IMR-90 (cell line): ENCODE results near the gene SLIT1. TPM values are rescaled to one million over a fixed set of nuclear protein-coding genes. Genes with fewer than 3 reads are reported as not detected.

ENCODE experiments used
- ATAC-seq: fragments of 200-7000 bp; cut with Tn5 transposase; 2 replicates; pipeline ENCODE4 v1.9.1; 2020; ENCODE audit warnings: low read depth, mild to moderate bottlenecking, moderate library complexity
- BruUV-seq: library from RNA; stranded (reverse); fragments of 400-500 nt; replicated peaks from 2 replicates; lab custom pipeline; 2021; lab: Mats Ljungman, UMichigan
- CTCF ChIA-PET: fragments of 300-600 bp; formaldehyde crosslinking; extraction: SDS; loops from one replicate; lab custom pipeline; 2021; ENCODE audit warnings: antibody characterized with exemption; lab: Yijun Ruan, JAX
- POLR2A ChIA-PET: fragments of 300-600 bp; sonication (Branson Sonifier 250); formaldehyde crosslinking; loops from one replicate; lab custom pipeline; 2022; ENCODE audit warnings: antibody characterized with exemption; ENCODE audit not compliant: unreplicated experiment; lab: Charles Lee
- DNase-seq: peaks from one replicate; pipeline ENCODE4 v3.0.0; 2013
- H2AFZ ChIP-seq: replicated peaks from 2 replicates; pipeline ENCODE3; 2013; ENCODE audit warnings: low read length, mild to moderate bottlenecking; ENCODE audit not compliant: poor library complexity
- H2AK5ac ChIP-seq: 2 replicates; pipeline ENCODE4 v1.6.1; 2013; ENCODE audit warnings: low read depth, low read length, inconsistent platforms
- H2AK9ac ChIP-seq: replicated peaks from 2 replicates; pipeline ENCODE3; 2013; ENCODE audit warnings: mild to moderate bottlenecking, low read depth, low read length, moderate library complexity; ENCODE audit not compliant: poor library complexity
- H2BK120ac ChIP-seq: 2 replicates; pipeline ENCODE4 v1.6.1; 2013; ENCODE audit warnings: low read depth, low read length, inconsistent platforms
- H2BK15ac ChIP-seq: 3 replicates; pipeline ENCODE4 v1.6.1; 2013; ENCODE audit warnings: low read depth, low read length, inconsistent platforms
- H2BK20ac ChIP-seq: 2 replicates; pipeline ENCODE4 v1.6.1; 2013; ENCODE audit warnings: low read depth, mild to moderate bottlenecking, inconsistent platforms, low read length, moderate library complexity
- H2BK5ac ChIP-seq: 2 replicates; pipeline ENCODE4 v1.6.1; 2013; ENCODE audit warnings: mild to moderate bottlenecking, low read depth, low read length, inconsistent platforms; ENCODE audit not compliant: poor library complexity, severe bottlenecking
- H3K14ac ChIP-seq: replicated peaks from 2 replicates; pipeline ENCODE4 v1.6.1; 2013; ENCODE audit warnings: low read depth, low read length, inconsistent platforms
- H3K18ac ChIP-seq: 2 replicates; pipeline ENCODE4 v1.6.1; 2013; ENCODE audit warnings: low read depth, low read length, control low read depth
- H3K23ac ChIP-seq: 2 replicates; pipeline ENCODE4 v1.6.1; 2013; ENCODE audit warnings: low read depth, low read length, inconsistent platforms
- H3K27ac ChIP-seq: 2 replicates; pipeline ENCODE4 v1.5.1; 2013; ENCODE audit warnings: mild to moderate bottlenecking, control low read depth, low read length; ENCODE audit not compliant: insufficient read depth
- H3K27me3 ChIP-seq: 2 replicates; pipeline ENCODE4 v1.6.1; 2013; ENCODE audit warnings: low read length; ENCODE audit not compliant: control insufficient read depth, insufficient read depth
- H3K36me3 ChIP-seq: 2 replicates; pipeline ENCODE4 v1.6.1; 2013; ENCODE audit warnings: low read length, mixed read lengths; ENCODE audit not compliant: control insufficient read depth, insufficient read depth
- H3K4ac ChIP-seq: 2 replicates; pipeline ENCODE4 v1.6.1; 2013; ENCODE audit warnings: low read depth, low read length, inconsistent platforms
- H3K4me1 ChIP-seq: 2 replicates; pipeline ENCODE4 v1.6.1; 2013; ENCODE audit warnings: low read length, mixed read lengths; ENCODE audit not compliant: control insufficient read depth, insufficient read depth
- H3K4me2 ChIP-seq: 2 replicates; pipeline ENCODE4 v1.6.1; 2013; ENCODE audit warnings: low read depth, mild to moderate bottlenecking, control low read depth, low read length, moderate library complexity
- H3K4me3 ChIP-seq: 2 replicates; pipeline ENCODE4 v1.5.1; 2013; ENCODE audit warnings: low read depth, mild to moderate bottlenecking, control low read depth, low read length, moderate library complexity; ENCODE audit not compliant: insufficient read depth
- H3K56ac ChIP-seq: 2 replicates; pipeline ENCODE4 v1.6.1; 2013; ENCODE audit warnings: low read length, inconsistent platforms; ENCODE audit not compliant: insufficient read depth; ENCODE audit errors: extremely low read depth
- H3K79me1 ChIP-seq, 2 experiments: 2 replicates each; pipeline ENCODE4 v1.6.1; 2013; ENCODE audit warnings: low read length in 2 of 2, inconsistent platforms in 1 of 2, low read depth in 1 of 2
- H3K9ac ChIP-seq: 2 replicates; pipeline ENCODE4 v1.6.1; 2013; ENCODE audit warnings: low read depth, low read length, control low read depth
- H3K9me1 ChIP-seq: 2 replicates; pipeline ENCODE4 v1.6.1; 2013; ENCODE audit warnings: low read length, inconsistent platforms; ENCODE audit not compliant: insufficient read depth
- H3K9me3 ChIP-seq: 2 replicates; pipeline ENCODE4 v1.6.1; 2013; ENCODE audit warnings: low read length; ENCODE audit not compliant: control insufficient read depth, insufficient read depth
- H4K20me1 ChIP-seq: 2 replicates; pipeline ENCODE4 v1.6.1; 2013; ENCODE audit warnings: low read length, inconsistent platforms; ENCODE audit not compliant: insufficient read depth
- H4K5ac ChIP-seq: 2 replicates; pipeline ENCODE4 v1.6.1; 2013; ENCODE audit warnings: mild to moderate bottlenecking, low read depth, low read length, control low read depth
- H4K8ac ChIP-seq, 2 experiments: 2 replicates each; pipeline ENCODE4 v1.6.1; 2013; ENCODE audit warnings: low read depth in 2 of 2, low read length in 2 of 2, control low read depth in 1 of 2, inconsistent platforms in 1 of 2
- H4K91ac ChIP-seq: 2 replicates; pipeline ENCODE4 v1.6.1; 2013; ENCODE audit warnings: low read depth, low read length, inconsistent platforms; ENCODE audit not compliant: insufficient read depth
- CTCF ChIP-seq: conservative IDR thresholded peaks from 2 replicates; pipeline ENCODE4 v1.5.1; 2012; ENCODE audit warnings: mild to moderate bottlenecking, low read depth, low read length, improper control_type of control experiment
- MXI1 ChIP-seq: IDR thresholded peaks from 2 replicates; pipeline ENCODE4 v1.6.1; 2012; ENCODE audit warnings: low read depth, mild to moderate bottlenecking, low read length, moderate library complexity, borderline replicate concordance
- NFE2L2 ChIP-seq: fragments of 150-350 bp; IDR thresholded peaks from 2 replicates; pipeline ENCODE4 v1.6.1; 2016; ENCODE audit warnings: low read depth, mild to moderate bottlenecking, low read length
- SMC3 ChIP-seq: fragments of 150-350 bp; IDR thresholded peaks from 2 replicates; pipeline ENCODE4 v1.6.1; 2016; ENCODE audit warnings: low read depth, mild to moderate bottlenecking, antibody characterized with exemption, low read length, moderate library complexity
- WGBS, 2 experiments: methylation state at CpG; one replicate each; pipeline versions ENCODE4 v1.1.5 to v1.1.7; 2013; ENCODE audit warnings: missing lambda C conversion rate in 2 of 2; ENCODE audit not compliant: insufficient read length in 1 of 2; ENCODE audit errors: extremely low coverage in 2 of 2; 5-methylcytosine and 5-hydroxymethylcytosine counted together
- dilution Hi-C: fragments of 300-500 bp; cut with HindIII; formaldehyde crosslinking; loops from one replicate; pipeline ENCODE4 v1.14.3; 2018; ENCODE audit warnings: low sequenced_read_pairs; ENCODE audit not compliant: unreplicated experiment
- in situ Hi-C: fragments of 300-500 bp; cut with MboI; formaldehyde crosslinking; loops from 3 replicates; pipeline ENCODE4 v1.14.3; 2019; ENCODE audit warnings: low sequenced_read_pairs, inconsistent platforms, mixed read lengths
- intact Hi-C: fragments of 100-400 bp; cut with micrococcal nuclease; formaldehyde crosslinking; loops from 2 replicates; pipeline ENCODE4 v1.10.0; 2022
- polyA plus RNA-seq, 3 experiments: library from polyadenylated mRNA; depleted of rRNA; stranded (reverse); fragments of >200 nt; gene quantifications; 2 replicates each; pipeline ENCODE4 v1.2.3, GENCODE V29; 2012; ENCODE audit warnings: low replicate concordance in 1 of 3
- total RNA-seq: library from RNA; depleted of rRNA; stranded (reverse); fragments of >200 nt; gene quantifications from 2 replicates; pipeline ENCODE4 v1.2.3, GENCODE V29; 2012

Gene SLIT1
- total and polyA plus RNA-seq, 2 of the 4 experiments (the other 2 are of a cell fraction): under 0.01 TPM

- no peak overlapping the region for H3K9ac ChIP-seq
- H3K4me1 ChIP-seq: peaks cover 7% of the 10 kb centered on the region
- peaks cover 7% of the 10 kb centered on the region; the same call in 1 of the 2 replicates for H4K20me1 ChIP-seq
- no peak overlapping the region for H2BK5ac ChIP-seq
- no peak overlapping the region; the same call in 1 of the 2 replicates for H4K91ac ChIP-seq
- H4K5ac ChIP-seq: no peak overlapping the region
- dilution Hi-C loops: no loop called here
- no peak for TF ChIP-seq MXI1
- peak; percentile 43 for TF ChIP-seq CTCF
- TF ChIP-seq NFE2L2: no peak
- 0 out of 2 replicates have a peak, but pooled peaks have one; percentile 19 for TF ChIP-seq SMC3
- BruUV-seq: no TSS peak
- H3K18ac ChIP-seq: no peak overlapping the region
- H3K27ac ChIP-seq: no peak overlapping the region
- peak overlapping the region; percentile 65; the same call in 1 of the 2 replicates for H2BK120ac ChIP-seq
- H3K56ac ChIP-seq: no peak overlapping the region
- peak overlapping the region; percentile 34 for H3K4ac ChIP-seq
- no peak overlapping the region for H2AFZ ChIP-seq
- peak overlapping the region; percentile 44; the same call in 1 of the 2 replicates for H3K23ac ChIP-seq
- no peak overlapping the region for H3K4me2 ChIP-seq
- H2BK20ac ChIP-seq: peak overlapping the region; percentile 66
- H4K8ac ChIP-seq: no peak overlapping the region; a peak in 1 of 4 replicates
- POLR2A ChIA-PET: no interaction called here
- no peak overlapping the region; the same call in 2 of the 3 replicates for H2BK15ac ChIP-seq
- no peak overlapping the region for H2AK9ac ChIP-seq
- intact Hi-C loops: loop anchor here (2.0 kb wide), 1 partner anchor 193 kb away; the partner anchor contains the start of gene LCOR
- peaks cover 6% of the 10 kb centered on the region; the same call in 1 of the 2 replicates for H3K9me3 ChIP-seq
- H2AK5ac ChIP-seq: peak overlapping the region; percentile 55; the same call in 1 of the 2 replicates
- peaks cover 13% of the 10 kb centered on the region; the same call in 1 of the 2 replicates for H3K9me1 ChIP-seq
- ATAC-seq (no peak), DNase-seq (peak; percentile 40)
- no CpG with 5 or more reads among the region's 9 CpGs for WGBS, 2 experiments
- no peaks in the 10 kb centered on the region for H3K79me1 ChIP-seq
- in situ Hi-C loops: no loop called here
- no peak overlapping the region for H3K4me3 ChIP-seq
- CTCF ChIA-PET: interaction anchor here (0.6 to 2.0 kb wide), 9 partner anchors 9 to 248 kb away, joined by 3 to 13 read pairs (median 3); no protein-coding TSS in a partner anchor
- H3K14ac ChIP-seq: no peak overlapping the region
- no peaks in the 10 kb centered on the region for H3K36me3 ChIP-seq
- H3K27me3 ChIP-seq: peaks cover 3% of the 10 kb centered on the region; the same call in 1 of the 2 replicates
Observed at GRCh38 chr10:97025613-97026242, 160.0 kb downstream of the SLIT1 start.
